Stimulated activated CD8-positive, alpha-beta memory T cell treated with anti-CD3 and anti-CD28 coated beads, Interleukin-7, amount 100 ng/mL, for 24 hours (primary cell): Measurements from ENCODE around the gene PLPP7.

ENCODE experiments used
- DNase-seq: peaks from one replicate; pipeline ENCODE4 v3.0.0-alpha.2; 2020; ENCODE audit warnings: low read depth

PLPP7 gene

DNA sequence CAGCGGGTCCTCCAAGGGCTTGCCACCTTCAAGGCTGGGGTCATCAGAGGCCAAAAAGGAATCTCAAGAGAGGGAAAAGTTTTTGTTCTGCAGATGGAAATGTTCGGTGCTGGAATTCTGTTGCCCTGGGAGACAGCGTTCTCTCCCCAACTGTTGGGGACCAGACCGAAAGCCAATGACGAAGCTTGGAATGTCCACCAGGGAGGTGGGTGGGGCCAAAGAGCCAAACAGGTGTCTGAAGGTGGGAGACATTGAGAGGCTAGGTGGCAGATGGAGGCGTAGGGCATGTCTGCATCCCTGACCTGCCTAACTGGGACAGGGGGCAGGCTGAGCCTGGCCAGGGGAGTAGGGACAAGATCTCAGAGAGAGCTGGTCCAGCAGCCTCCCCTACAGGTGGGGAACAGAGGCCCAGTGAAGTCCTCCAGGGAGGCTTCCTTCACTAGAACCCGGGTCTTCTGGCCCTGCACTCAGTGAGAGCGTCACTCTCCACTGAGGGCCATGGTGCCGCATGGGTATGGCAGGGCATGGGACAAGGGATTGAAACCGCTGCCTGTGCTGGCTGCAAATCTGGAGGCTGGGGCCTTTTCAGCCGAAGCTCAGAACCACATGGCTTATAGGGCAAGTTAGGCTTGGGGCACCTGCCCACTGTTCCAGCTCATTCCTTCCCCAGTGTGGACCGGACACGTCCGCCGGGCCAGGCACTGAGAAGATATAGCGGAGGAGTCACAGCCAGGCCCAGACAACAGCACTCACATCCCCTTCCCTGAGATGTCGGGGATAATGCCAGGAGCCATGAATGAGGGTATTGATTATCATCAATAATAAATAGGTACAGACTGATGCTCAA, 8.2 kb upstream of the PLPP7 start:
- DNase-seq: no peak

DNA sequence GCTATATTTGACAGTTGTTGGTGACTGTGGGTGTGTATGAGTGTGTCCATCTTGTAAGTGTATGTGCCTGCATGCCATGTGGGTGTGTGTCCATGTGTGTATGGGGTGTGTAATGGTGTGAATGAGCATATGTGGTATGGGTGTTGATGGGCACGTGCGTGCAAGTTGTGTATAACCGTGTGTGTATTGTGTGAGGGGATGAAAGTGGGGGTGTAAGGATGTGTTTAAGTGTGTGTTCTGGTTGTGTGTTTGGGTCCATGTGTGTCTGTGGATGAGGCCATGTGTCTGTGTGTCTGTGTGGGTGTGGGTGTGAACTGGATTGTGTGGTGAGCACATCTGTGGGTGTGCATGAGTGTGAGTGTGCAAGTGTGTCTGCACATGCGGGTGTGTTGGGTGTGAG, 7.3 kb upstream of the PLPP7 start:
- no peak for DNase-seq

DNA sequence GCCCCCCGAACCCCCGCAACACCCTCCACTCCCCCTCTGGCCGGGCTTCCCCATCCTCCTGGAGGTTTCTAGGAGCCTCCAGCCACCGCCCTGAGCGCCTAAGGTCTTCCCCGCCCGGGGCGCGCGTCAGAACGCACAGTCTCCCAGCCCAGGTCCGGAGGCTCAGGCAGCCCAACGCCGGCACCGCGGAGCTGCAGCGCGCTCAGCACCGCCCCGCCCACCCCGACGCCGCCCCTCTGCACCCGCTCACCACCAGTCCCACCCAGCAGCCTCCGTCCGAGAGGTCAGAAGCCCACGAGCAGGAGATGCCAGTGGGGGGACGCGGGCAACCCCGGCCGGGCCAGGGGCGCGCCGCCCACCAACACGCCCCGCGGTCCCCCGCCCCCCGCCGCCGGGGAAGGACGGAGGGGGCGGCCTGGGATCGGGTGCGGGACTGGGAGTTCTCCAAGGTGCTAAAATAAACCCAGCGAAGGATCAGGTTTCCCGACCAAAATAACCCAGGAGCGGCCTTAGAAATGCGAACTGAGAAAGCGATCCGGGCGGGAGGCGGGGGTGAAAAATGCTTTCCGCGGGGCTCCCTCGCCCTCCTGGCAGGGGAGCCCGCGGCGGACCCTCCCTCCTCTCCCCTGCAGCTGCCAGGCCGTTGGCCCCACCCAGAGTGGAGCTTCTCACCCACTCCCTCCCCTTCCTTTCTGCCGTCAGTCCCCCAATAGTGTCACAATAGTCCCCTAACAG, 6.7 kb upstream of the PLPP7 start:
- no peak for DNase-seq

DNA sequence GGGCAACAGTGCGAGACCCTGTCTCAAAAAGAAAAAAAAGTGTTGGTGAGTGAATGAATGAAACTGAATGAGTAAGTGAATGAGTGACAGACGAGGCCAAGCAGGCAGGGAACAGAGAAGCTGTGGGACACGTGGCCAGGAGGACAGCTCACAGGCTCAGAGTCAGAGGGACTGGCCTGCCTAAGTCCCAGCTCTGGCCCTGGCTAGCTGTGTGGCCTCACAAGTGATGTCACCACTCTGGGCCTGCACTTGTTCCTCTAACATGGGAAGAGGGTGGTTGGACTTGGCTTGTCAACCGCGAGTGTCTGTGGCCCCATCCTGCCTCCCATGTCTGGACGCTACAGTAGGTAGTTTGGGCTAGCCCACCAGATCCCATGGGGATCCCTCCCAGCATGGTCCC, 4.7 kb upstream of the PLPP7 start:
- no peak for DNase-seq

DNA sequence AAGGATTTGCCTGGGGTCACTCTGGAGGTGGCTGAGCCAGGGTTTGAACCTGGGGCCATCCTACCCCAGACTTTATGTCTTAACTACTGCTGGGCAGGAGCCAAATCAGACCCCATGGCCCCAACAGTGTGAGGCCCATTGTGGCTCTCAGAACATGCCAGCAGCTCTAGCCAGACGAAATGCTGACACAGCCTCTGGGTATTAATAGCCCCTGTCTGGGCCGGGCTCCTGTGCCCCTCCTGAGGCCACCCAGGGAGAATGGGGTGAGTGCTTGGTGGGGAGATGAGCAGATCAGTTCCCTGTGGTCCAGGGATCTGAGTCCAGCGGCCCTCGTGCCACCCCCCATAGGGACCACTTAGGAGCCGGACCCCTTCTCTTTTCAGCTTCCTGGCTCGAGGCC, 2.2 kb upstream of the PLPP7 start:
- DNase-seq: no peak

DNA sequence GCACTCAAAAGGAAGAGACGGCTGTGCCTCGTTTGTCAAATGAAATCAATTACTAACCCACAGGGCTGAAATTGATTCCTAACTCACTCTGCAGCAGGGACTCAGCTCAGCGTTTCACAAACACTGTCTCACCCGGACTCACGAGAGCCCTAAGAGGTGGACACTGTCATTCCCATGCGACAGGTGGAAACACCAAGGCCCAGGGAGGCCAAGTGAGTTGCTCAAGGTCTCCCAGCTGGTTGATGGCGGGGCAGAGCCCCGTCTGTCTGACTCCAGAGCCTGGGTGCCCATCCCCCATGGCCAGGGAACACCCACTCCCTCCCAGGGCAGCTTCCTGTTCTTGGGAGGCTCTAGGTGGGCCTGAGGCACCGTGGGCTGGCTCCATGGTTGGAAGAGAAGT, 1.3 kb upstream of the PLPP7 start:
- DNase-seq: no peak

DNA sequence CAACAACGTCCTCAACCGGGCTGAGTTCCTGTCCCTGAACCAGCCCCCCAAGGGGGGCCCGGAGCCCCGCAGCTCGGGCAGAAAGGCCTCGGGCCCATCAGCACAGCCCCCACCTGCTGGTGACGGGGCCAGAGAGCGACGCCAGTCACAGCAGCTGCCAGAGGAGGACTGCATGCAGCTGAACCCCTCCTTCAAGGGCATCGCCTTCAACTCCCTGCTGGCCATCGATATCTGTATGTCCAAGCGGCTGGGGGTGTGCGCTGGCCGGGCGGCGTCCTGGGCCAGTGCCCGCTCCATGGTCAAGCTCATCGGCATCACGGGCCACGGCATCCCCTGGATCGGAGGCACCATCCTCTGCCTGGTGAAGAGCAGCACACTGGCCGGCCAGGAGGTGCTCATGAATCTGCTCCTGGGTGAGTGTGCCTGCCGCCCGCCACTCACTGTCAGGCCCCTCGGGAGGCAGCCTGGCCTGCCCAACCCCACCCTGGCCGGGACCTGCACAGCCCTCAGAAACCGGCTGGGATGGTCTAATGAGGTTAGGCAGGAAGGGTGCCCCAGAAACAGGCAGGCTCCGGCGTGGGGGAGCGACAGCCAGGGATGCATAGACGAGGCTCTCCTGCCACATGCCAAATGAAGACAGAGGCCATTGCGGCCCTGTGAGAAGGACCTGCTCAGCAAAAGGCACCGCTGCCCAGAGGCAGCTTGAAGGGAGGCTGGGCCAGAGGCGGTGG, 678 bp downstream of the PLPP7 start:
- no peak for DNase-seq

DNA sequence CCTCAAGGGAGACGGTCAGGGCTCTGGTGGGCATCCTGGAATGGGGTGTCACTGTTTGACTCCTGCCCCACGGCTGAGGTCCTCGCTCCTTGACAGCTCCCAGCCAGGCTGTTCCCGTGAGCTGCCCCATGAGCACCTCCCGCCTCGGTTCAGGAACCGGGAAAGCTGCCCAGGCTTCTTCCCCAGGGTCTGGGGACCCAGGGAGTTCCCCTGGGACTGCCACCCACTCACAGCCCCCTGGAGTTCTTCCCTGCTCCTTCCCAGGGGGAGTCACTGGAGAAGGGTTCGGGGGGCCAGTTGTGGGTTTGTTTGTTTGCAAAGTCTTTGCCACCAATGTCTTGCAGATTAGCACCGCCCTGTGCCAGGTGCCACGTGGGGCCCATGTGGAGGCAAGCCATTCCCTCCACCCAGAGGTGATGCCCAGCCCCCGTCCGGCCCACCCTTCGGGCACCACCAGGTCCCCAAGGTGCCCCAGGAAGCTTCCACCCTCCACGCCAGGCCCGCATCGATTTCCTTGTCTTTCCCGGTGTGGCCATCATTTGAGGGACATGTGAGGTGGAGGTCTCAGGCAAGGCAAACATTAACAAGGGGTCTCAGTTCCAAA, 1.3 kb downstream of the PLPP7 start:
- no peak for DNase-seq

DNA sequence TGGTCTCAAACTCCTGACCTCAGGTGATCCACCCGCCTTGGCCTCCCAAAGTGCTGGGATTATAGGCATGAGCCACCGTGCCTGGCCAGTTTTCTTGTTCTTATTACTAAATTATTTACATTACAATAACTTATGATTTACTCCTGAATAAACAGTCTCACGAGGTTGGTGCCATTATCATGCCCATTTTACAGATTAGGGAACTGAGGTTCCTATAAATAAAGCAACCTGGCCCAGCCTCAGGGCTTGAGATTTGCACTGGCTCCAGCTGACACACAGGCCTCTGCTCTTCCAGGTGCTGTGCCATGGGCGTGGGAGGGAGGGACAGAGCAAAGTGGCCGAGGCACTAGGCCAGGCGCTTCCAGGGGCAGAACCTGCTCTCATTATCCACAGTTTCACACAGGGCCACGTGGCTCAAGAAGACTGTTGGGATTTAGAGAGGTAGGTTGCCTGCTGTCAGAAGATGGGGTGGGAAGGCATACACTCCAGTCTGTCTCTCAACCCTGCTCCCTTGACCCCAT, 2.3 kb downstream of the PLPP7 start:
- no peak for DNase-seq

DNA sequence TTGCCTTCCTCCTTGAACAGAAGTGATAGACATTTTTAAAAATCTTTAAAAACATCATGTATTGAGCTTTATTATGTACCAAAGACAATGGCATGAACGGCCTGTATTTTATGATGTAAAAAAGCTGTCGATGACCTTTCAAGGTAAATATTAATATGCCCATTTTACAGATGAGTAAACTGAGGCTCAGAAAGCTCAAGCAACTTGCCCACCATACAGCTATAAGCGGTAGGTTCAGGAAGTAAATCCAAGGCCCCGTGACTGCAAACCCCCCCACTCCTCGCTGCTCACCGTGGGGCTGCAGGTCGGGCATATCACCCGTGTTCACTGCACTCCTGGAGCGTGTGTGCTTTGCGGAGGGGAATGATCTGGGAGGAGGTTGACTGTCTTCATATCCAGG, 3.4 kb downstream of the PLPP7 start:
- DNase-seq: no peak

DNA sequence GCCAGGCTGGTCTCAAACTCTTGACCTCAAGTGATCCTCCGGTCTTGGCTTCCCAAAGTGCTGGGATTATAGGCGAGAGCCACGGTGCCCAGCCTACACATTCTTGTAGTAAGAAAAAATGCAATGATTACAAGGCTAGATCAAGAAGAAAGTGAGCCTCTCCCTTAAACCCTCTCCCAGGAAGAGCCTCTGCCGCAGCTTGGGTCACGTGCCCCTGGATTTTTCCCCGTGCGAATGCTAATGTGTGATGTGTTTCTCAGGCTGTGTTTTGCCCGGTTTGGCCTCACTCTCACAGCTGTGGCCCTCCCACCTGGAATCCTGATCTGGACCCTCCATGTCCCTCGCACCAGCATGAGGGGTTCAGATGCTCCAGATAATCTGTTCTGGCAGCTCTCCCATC, 6.9 kb downstream of the PLPP7 start:
- DNase-seq: no peak

DNA sequence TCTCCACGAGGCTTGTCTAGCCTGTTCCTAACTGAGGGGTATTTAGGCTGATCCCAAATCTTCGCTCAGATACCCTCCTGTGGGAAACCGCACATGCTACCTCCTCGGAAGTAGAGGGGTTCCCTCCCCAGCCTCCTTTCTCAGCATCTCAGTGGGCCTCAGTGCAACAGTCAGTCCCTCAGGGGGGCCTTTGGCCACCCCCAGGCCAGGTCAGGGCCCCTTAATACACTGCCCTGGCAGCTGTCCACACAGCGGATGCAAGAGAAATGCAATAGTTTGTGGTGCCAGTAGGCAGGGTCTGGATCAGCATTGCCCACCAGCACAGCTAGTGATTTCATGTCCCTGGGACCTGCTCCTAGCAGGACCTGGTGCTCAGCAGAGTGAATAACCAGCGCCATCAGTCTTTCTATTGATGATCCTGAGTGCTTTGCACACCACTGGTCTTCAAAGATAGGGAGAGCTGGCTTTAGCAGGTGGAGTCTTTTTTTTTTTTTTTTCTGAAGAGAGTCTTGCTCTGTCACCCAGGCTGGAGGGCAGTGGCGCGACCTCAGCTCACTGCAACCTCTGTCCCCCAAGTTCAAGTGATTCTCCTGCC, 7.5 kb downstream of the PLPP7 start:
- DNase-seq: no peak

DNA sequence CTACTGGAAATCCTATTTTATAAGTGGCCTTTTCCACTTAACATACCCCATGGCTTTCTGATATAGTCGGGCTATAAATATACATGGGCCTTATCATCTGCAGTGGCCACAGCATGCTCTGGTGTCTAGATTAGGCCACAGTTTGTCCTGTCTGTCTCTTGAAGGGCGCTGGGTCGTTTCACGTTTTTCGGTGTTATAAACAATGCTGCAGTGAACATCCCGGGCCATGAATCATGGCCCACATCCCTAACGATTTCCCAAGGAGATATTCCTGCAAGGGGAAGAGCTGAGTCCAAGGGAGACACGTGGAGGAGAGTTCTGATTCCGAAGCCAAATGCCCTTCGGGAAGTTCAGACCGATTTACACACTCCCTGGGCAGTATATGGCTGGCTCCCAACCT, 8.4 kb downstream of the PLPP7 start:
- no peak for DNase-seq

DNA sequence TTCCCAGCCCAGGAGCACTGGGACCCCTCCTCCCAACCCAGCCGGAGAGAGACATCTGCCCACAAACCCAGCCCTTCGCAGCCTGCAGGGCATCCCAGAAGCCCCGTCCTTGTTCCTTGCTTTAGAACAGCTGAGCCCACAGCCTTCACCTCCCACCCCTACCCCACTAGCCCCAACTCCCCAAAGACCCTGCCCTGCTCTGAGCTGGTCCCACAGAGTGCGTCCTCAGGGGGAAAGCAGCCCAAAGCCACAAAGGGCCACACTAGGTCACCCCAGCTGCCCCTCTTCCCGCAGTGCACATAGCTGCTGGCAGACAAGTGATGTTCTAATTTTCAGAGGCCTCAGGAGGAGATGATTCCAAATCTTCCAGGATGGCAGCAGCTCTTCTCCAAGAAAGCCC, 8.8 kb downstream of the PLPP7 start:
- DNase-seq: no peak

DNA sequence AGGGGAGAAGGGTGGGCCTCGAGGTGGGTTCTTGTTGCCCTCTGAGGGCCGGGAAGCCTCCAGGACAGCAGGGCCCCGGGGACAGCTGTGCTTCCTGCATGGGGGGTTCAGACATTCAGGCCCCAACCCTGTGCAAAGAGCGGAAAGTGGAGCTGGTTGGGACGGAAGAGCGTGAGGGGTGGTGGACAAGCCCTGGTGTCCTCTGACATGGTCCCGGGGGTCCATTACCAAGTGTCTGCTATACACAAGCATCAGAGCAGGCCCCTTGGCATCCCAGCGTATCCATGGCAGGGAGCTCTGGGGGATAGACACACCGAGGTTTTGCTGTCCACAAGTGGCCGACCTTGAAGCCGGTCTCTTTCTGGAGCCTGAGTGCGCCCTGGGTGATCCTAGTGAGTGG, 9.3 kb downstream of the PLPP7 start:
- DNase-seq: no peak

DNA sequence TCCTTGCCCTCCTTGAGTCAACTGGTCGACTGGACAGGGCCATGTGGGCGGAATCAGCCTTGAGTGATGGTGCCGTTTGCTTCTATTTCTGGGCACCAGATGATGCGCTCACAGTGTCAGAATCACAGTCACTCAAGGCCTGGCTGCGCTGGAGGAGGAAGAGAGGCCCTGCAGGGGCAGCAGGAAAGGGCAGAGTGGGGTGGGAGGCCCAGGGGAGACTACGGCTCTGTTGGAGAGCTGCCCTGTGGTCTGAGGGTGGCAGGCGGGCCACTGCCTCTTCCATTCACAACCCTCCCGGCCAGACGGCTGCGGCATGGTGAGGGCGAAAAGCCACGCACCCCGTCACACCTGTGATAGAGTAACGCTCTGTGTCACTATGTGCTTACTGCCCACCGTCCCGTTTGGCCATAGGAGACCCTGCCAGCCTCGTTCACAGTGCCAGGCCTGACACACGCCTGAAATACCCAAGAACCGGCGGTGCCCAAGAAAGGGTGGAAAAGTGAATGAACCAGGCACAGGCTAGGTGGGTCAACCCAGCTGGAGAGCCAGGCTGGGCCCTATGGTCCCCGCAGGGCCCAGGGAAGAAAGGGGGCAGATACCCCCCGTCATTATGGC, 9.9 kb downstream of the PLPP7 start:
- no peak for DNase-seq

DNA sequence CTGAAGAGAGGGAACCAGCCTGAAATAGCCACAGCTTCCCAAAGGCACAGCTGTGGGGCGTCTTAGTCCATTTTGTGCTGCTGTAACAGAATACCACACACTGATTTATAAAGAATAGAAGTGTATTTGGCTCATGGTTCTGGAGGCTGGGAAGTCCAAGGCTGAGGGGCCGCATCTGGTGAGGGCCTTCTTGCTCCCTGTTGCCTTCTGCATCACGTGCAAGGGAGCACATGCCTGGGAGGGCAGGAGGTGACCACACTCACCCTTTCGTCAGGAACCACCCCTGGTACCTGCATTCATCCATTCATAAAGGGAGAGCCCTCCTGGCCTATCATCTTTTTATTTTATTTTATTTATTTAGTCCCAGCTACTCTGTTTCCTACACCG, 10.4 kb downstream of the PLPP7 start:
- no peak for DNase-seq

DNA sequence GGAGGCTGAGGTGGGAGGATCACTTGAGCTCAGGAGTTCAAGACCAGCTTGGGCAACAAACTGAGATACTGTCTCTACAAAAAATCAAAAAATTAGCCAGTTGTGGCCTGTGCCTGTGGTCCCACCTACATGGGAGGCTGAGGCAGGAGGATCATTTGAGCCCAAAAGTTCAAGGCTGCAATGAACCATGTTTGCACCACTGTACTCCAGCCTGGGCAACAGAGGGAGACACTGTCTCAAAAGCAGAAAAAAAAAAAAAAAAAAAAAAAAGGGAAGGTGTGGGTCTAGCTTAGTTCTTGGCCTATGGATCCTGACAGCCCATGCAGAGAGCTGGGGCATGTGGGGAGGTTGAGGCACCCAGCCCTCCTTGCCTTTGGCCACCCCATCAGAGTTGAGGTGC, 10.9 kb downstream of the PLPP7 start:
- DNase-seq: no peak

DNA sequence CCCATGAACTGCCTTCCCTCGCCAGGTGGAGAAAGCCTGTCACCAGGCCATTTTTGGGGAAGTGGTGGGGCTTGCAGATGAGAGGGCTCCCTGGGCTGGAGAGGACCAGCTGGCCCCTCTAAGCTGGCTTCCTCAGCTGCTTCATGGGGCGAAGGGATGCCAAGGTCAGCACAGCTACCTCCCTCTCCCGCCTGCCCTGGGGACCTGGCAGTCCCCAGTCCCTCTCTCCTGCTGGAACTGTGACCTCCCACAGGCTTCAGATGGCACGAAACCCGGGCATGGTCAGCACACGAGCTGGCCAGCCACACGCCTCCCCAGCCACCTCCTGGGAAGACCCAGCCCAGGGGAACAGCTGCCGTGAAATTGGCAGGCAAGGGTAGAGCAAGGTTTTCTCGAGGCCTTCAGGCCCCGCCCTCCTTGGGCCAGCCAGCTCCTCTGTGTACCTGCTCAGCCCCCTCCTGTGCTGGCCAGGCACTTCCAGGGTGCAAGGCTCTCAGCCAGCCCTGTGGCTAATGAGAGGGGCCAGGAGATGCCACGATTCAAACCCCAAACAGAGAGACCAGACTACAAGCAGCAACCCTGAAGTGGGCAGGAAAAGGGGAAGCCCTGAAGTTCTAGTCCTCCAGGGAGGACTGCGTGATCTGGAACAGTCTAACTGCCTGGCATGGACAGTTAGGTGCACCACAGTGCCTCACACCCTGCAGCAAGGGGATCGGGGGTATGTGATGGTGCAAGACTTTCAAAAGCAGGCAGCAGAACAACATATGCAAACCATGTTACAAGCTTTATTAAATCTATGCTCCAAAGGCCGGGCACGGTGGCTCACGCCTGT, 12.9 kb downstream of the PLPP7 start:
- no peak for DNase-seq
